Measurements from ENCODE around the gene IMMP1L.

GRCh38 chr11:31512117-31512516 lies 2.7 kb upstream of the IMMP1L start:
- TF ChIP-seq TEAD4 (IDR thresholded peaks at IDR 0.05; ENCODE audit: low read depth, low read length) (no peak), CTCF (IDR thresholded peaks at IDR 0.05; ENCODE audit: control extremely low read depth in 1 of 3, insufficient read depth in 1 of 3, low read depth in 1 of 3, low read length in 3 of 3) (no peak), PHF8 (conservative IDR thresholded peaks at IDR 0.05; ENCODE audit: low read depth, low read length) (no peak), CHD2 (IDR thresholded peaks at IDR 0.05; ENCODE audit: low read length) (no peak), JUN (IDR thresholded peaks at IDR 0.05; ENCODE audit: low read depth, low read length) (no peak), POLR2A (IDR thresholded peaks at IDR 0.05; ENCODE audit: control extremely low read depth in 1 of 2, low read depth in 2 of 2, low read length in 2 of 2) (no peak), CEBPB (IDR thresholded peaks at IDR 0.05; ENCODE audit: low read depth, low read length) (no peak), ZNF274 (IDR thresholded peaks at IDR 0.05; ENCODE audit: borderline replicate concordance, extremely low read depth, low read length) (no peak)

Data from H1 (cell line).